VCaP (cell line): Measurements from ENCODE around the gene RBM22.

Experiments
- H3K27ac ChIP-seq: fragments of 450-650 bp; 2 replicates; pipeline ENCODE4 v1.5.1; 2017
- CTCF ChIP-seq: fragments of 450-650 bp; conservative IDR thresholded peaks from 2 replicates; pipeline ENCODE4 v1.5.1; 2017; ENCODE audit warnings: mild to moderate bottlenecking, moderate library complexity

Gene RBM22

GRCh38 chr5:150650021-150651006, 50.5 kb downstream of the RBM22 start:
- H3K27ac ChIP-seq = no peak overlapping the region
- no peak for TF ChIP-seq CTCF

- no peak overlapping the region for H3K27ac ChIP-seq
- TF ChIP-seq CTCF = no peak
Observed at GRCh38 chr5:150649108-150650020, 51.5 kb downstream of the RBM22 start.

GRCh38 chr5:150648294-150649107, 52.4 kb downstream of the RBM22 start:
- no peak overlapping the region for H3K27ac ChIP-seq
- TF ChIP-seq CTCF = no peak

DNA sequence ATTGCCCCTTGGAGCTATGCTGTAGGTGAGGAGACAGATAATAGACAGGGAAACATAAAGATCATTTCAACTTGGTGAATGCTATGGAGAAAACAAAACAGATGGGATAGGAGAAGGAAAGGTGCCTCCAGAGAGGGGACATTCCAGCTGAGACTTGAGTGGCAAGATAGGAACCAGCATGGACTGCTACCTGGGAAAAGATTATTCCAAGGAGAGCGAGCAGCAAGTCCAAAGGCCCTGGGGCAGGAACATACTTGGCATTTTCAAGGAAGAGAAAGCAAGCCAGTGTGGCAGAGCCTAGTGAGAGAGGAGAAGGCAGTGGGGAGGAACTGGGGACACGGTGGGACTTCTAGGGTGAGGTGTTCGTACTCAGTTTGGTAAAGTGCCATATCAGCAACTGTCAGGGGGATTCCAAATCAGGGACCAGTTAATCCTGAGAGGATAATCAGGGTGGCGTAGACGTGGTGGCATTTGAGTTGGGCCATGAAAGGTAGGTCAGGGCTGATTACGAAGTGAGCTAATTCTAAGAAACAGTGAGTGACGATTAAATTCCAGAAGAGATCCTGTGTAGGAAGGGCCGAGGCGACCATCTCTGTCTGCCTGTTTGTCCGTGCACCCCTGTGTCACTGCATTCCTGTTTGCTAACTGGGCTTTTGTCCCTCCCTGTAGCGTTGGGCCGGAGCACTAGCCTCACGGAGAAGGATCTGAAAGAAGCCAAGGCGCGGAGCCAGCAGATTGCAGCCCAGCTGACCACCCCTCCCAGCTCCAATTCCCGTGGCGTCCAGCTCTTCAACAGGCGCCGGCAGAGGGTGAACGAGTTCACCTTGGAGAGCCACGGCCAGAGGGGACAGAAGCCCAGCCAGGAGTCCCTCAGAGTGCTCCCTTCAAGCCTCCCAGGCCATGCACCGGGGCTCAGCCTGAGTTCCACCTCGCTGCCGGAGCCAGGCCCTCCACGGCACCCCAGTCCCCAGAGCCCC, 53.3 kb downstream of the RBM22 start:
- H3K27ac ChIP-seq = no peak overlapping the region
- TF ChIP-seq CTCF = no peak

DNA sequence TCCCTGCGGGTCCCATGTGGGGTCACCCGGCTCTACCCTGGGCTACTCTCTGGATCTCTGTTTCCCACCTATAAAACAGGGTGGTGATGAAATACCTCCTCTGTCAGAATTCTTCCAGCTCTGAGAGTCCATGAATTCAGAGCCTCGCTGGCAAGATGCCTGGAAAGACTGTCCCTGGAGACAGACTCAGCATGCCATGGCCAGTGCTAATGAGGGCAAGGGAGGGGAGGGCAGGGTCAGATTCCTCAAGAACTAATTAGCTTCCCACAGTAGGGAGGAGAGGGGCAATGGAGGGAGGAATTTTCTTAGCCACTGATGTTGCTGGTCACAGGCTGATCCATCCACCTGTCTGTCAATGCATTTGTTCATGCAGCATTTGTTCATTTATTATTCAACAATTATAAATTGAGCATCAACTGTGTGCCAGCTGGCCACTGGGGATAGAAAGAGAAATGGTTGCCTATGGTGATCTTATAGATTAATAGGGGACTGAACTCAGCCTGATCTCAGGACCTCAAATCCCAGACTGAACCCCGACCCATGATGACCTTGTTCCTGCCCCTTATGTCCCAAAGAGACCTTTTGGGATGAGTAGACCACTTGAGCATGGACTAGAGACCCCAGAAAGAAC, 55.7 kb downstream of the RBM22 start:
- TF ChIP-seq CTCF = no peak
- H3K27ac ChIP-seq = no peak overlapping the region

GRCh38 chr5:150644514-150644913, 56.3 kb downstream of the RBM22 start:
- H3K27ac ChIP-seq = no peak overlapping the region
- no peak for TF ChIP-seq CTCF
